Measurements from ENCODE around the gene TULP1.

DNA sequence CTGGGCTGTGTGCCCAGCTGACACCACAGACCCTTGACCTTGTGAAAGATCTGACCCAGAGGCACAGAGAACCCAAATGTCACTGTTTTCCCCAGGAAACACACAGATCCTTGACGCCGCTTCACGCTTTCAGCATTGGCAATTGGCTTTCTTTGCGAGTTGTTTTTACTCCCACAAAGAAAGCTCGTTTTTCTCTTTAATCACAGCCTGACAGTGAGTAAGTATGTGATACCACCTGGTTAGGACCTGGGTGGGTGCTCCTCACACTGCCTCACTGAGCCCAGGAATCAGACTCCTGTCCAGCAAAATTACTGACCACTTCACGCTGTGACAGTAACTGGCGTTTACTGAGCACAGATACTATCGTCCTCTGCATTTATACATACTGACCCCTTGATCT, 31.5 kb downstream of the TULP1 start:
- TF ChIP-seq EZH2 (IDR thresholded peaks at IDR 0.05), result no peak
- no peak for TF ChIP-seq CTCF (IDR thresholded peaks at IDR 0.05 in 2 of 3, conservative IDR thresholded peaks at IDR 0.05 in 1 of 3; ENCODE audit: borderline replicate concordance in 1 of 3, insufficient read depth in 1 of 3, low read depth in 2 of 3, low read length in 2 of 3)
- no peak for TF ChIP-seq TCF7L2 (IDR thresholded peaks at IDR 0.05; ENCODE audit: borderline replicate concordance, extremely low read depth, insufficient read depth, insufficient read length)
- no peak for TF ChIP-seq POLR2A (IDR thresholded peaks at IDR 0.05; ENCODE audit: borderline replicate concordance, extremely low read depth, insufficient read depth, insufficient read length)
- TF ChIP-seq EZH2phosphoT487 (IDR thresholded peaks at IDR 0.05; ENCODE audit: borderline replicate concordance), result no peak
- TF ChIP-seq ELF1 (IDR thresholded peaks at IDR 0.05; ENCODE audit: borderline replicate concordance, low read depth), result no peak

Measured in HCT116 (cell line).